Natural killer cell (primary cell): ENCODE results near the gene UTP20. TPM values are rescaled to one million over a fixed set of nuclear protein-coding genes. Genes with fewer than 3 reads are reported as not detected.
A peak's percentile ranks its signal among the peaks of the same experiment; 100 is the strongest.
"Not testable (repeated sequence)": the region's sequence is repeated elsewhere in the genome, so short reads cannot be mapped to it uniquely, and the experiment has no call there.

Source experiments
- ATAC-seq, 3 donors: fragments of 150-1000 bp in 2 of 3; fragments of 200-7000 bp in 1 of 3; cut with Tn5 transposase; 1 replicate in 1 of 3; 2 replicates in 2 of 3; pipeline ENCODE4 v1.10.0; 2021; ENCODE audit warnings: mild to moderate bottlenecking in 2 of 3, moderate library complexity in 2 of 3
- DNase-seq, 2 donors: peaks; one replicate each; pipeline versions ENCODE4 v3.0.0 to v3.0.0-alpha.2; 2013 to 2021; ENCODE audit warnings: mixed read lengths in 1 of 2
- H3K27ac ChIP-seq: one replicate; pipeline ENCODE4 v1.5.1; 2013; ENCODE audit warnings: mild to moderate bottlenecking, low read length
- H3K27me3 ChIP-seq: one replicate; pipeline ENCODE4 v1.6.1; 2013; ENCODE audit warnings: low read length; ENCODE audit not compliant: control insufficient read depth, insufficient read depth
- H3K36me3 ChIP-seq: one replicate; pipeline ENCODE4 v1.6.1; 2013; ENCODE audit warnings: low read length; ENCODE audit not compliant: control insufficient read depth, insufficient read depth
- H3K4me1 ChIP-seq: one replicate; pipeline ENCODE4 v1.6.1; 2013; ENCODE audit warnings: low read length; ENCODE audit not compliant: control insufficient read depth, insufficient read depth
- H3K4me3 ChIP-seq: one replicate; pipeline ENCODE4 v1.5.1; 2013; ENCODE audit warnings: low read length
- H3K9me3 ChIP-seq: one replicate; pipeline ENCODE4 v1.6.1; 2013; ENCODE audit warnings: low read length; ENCODE audit not compliant: control insufficient read depth, insufficient read depth
- H3K27ac Mint-ChIP-seq, 2 donors: one replicate each; pipeline ENCODE4 v1.8.0; 2022; ENCODE audit warnings: mild to moderate bottlenecking in 2 of 2, mixed read lengths in 2 of 2, moderate library complexity in 1 of 2
- H3K27me3 Mint-ChIP-seq, 2 donors: one replicate each; pipeline ENCODE4 v1.8.0; 2022; ENCODE audit warnings: low read depth in 2 of 2, mixed read lengths in 2 of 2
- H3K36me3 Mint-ChIP-seq: one replicate; pipeline ENCODE4 v1.8.0; 2022; ENCODE audit warnings: mixed read lengths
- H3K4me1 Mint-ChIP-seq, 2 donors: one replicate each; pipeline ENCODE4 v1.8.0; 2022; ENCODE audit warnings: mixed read lengths in 2 of 2
- H3K4me3 Mint-ChIP-seq: one replicate; pipeline ENCODE4 v1.8.0; 2022; ENCODE audit warnings: mild to moderate bottlenecking, moderate library complexity, mixed read lengths
- H3K9me3 Mint-ChIP-seq, 2 donors: one replicate each; pipeline ENCODE4 v1.8.0; 2022; ENCODE audit warnings: mixed read lengths in 2 of 2
- WGBS: methylation state at CpG from one replicate; pipeline ENCODE4 v1.1.7; 2013; ENCODE audit warnings: missing lambda C conversion rate; ENCODE audit not compliant: insufficient coverage; 5-methylcytosine and 5-hydroxymethylcytosine counted together
- intact Hi-C: fragments of 100-400 bp; cut with micrococcal nuclease; formaldehyde crosslinking; loops from one replicate; pipeline ENCODE4 v1.14.2; 2022
- total RNA-seq, 4 donors: library from RNA; stranded (reverse); fragments of 120-200 nt in 1 of 4; gene quantifications; one replicate each; pipeline versions ENCODE4 v1.2.3 to v1.2.4, GENCODE V29; 2013 to 2022
- TF ChIP-seq, protein P1 (sequence below): fragments of 200-600 bp; IDR thresholded peaks from one replicate; pipeline ENCODE4 v1.8.0; 2022; ENCODE audit warnings: antibody characterized with exemption

UTP20 gene
- total RNA-seq, 3 donors from 2014 or later (not counting 1 experiment from before 2014, with no cell fraction given): 7.1 to 10.2 (median 9.0) TPM

DNA sequence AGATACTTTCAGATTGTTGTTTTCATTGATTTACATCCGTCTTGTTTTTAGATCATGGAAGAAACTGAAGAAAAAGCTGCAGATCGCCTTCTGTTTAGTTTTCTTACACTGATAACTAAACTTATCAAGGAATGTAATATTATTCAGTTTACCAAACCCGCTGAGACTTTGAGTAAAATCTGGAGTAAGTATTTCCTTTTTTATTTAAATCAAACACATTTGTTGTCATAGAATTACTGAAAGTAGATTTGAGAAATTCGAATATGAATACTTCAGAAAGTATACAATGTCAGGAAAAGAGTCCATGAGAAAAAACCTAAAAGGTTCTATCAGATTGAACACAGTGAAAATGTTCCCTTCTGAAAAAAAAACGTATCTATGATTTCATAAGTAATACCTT lies 95.7 kb downstream of the UTP20 start:
- Histone ChIP-seq H3K9me3 (no peaks in the 10 kb centered on the region), H3K36me3 (peaks cover 56% of the 10 kb centered on the region), H3K27me3 (no peaks in the 10 kb centered on the region), H3K4me3 (no peak overlapping the region), H3K4me1 (no peaks in the 10 kb centered on the region), H3K27ac (no peak overlapping the region)
- no peak for ATAC-seq
- Mint-ChIP-seq H3K27ac (peak overlapping the region in 1 of 2 donors; percentile 52), H3K27me3 (no peaks in the 10 kb centered on the region), H3K36me3 (peaks cover 17% of the 10 kb centered on the region), H3K4me1 (no peaks in the 10 kb centered on the region), H3K4me3 (no peak overlapping the region), H3K9me3 (no peaks in the 10 kb centered on the region)
- intact Hi-C loops: no loop called here
- whole genome bisulfite sequencing: 54% methylated on average over 1 of the region's 5 CpGs
- DNase-seq: no peak
- TF ChIP-seq, protein P1, sequence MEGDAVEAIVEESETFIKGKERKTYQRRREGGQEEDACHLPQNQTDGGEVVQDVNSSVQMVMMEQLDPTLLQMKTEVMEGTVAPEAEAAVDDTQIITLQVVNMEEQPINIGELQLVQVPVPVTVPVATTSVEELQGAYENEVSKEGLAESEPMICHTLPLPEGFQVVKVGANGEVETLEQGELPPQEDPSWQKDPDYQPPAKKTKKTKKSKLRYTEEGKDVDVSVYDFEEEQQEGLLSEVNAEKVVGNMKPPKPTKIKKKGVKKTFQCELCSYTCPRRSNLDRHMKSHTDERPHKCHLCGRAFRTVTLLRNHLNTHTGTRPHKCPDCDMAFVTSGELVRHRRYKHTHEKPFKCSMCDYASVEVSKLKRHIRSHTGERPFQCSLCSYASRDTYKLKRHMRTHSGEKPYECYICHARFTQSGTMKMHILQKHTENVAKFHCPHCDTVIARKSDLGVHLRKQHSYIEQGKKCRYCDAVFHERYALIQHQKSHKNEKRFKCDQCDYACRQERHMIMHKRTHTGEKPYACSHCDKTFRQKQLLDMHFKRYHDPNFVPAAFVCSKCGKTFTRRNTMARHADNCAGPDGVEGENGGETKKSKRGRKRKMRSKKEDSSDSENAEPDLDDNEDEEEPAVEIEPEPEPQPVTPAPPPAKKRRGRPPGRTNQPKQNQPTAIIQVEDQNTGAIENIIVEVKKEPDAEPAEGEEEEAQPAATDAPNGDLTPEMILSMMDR: no peak

DNA sequence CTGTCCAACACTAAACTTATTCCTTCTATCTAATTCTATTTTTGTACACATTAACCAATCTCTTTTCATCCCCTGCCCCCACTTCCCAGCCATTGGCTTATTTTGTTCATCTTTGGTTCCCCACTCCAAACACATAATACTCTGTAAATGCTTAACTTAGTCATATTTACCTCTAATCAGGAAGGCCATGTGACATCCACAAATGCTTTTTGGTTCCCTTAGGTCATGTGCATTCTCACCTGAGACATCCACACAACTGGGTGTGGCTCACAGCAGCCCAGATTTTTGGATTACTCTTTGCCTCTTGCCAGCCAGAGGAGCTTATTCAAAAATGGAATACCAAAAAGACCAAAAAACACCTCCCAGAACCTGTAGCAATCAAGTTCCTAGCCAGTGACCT lies 99.2 kb downstream of the UTP20 start:
- DNase-seq: no peak
- intact Hi-C loops: no loop called here
- Histone ChIP-seq H3K4me3 (no peak overlapping the region), H3K27me3 (no peaks in the 10 kb centered on the region), H3K27ac (no peak overlapping the region), H3K4me1 (no peaks in the 10 kb centered on the region), H3K36me3 (peaks cover 52% of the 10 kb centered on the region), H3K9me3 (no peaks in the 10 kb centered on the region)
- H3K27me3 Mint-ChIP-seq: no peaks in the 10 kb centered on the region
- TF ChIP-seq, protein P1: no peak
- H3K36me3 Mint-ChIP-seq: peaks cover 17% of the 10 kb centered on the region
- no peak overlapping the region for H3K27ac Mint-ChIP-seq
- H3K4me1 Mint-ChIP-seq: no peaks in the 10 kb centered on the region
- ATAC-seq: no peak
- no peak overlapping the region for H3K4me3 Mint-ChIP-seq
- H3K9me3 Mint-ChIP-seq: no peaks in the 10 kb centered on the region

DNA sequence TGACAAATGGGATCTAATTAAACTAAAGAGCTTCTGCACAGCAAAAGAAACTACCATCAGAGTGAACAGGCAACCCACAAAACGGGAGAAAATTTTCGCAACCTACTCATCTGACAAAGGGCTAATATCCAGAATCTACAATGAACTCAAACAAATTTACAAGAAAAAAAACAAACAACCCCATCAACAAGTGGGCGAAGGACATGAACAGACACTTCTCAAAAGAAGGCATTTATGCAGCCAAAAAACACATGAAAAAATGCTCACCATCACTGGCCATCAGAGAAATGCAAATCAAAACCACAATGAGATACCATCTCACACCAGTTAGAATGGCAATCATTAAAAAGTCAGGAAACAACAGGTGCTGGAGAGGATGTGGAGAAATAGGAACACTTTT lies 111.3 kb downstream of the UTP20 start:
- H3K4me1 Mint-ChIP-seq, H3K4me3 Mint-ChIP-seq, H3K9me3 Mint-ChIP-seq, H3K9me3 ChIP-seq, H3K4me1 ChIP-seq, ATAC-seq, H3K27me3 ChIP-seq, intact Hi-C loops, H3K27me3 Mint-ChIP-seq, H3K27ac ChIP-seq, DNase-seq, H3K27ac Mint-ChIP-seq, H3K4me3 ChIP-seq: not testable (repeated sequence)
- H3K36me3 ChIP-seq: peaks cover 51% of the 10 kb centered on the region
- H3K36me3 Mint-ChIP-seq: peaks cover 18% of the 10 kb centered on the region
- WGBS: no CpG with 5 or more reads among the region's 3 CpGs

DNA sequence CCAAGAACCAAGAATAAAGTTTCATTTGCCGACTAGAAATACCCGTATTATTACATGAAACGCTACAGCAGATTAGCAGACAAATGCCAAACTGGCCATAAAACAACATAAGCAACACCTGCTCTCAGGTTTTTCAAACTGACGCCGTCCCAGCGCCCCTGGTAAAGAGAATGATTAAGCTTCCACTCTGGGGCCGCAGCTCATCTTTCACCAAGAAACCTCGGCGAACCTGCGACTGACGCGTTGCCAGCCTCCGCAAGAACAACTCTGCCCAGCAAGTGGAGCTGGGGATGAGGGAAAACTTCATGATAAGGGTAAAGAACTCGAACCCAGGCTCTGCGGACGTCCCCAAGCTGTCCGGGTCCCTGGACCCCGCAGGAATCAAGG lies 127.1 kb downstream of the UTP20 start:
- Mint-ChIP-seq H3K36me3 (no peaks in the 10 kb centered on the region), H3K27me3 (peaks cover 0 to under 1% of the 10 kb centered on the region in 2 donors), H3K4me3 (peak overlapping the region; percentile 98), H3K27ac (peak overlapping the region; percentile 93 to 95), H3K9me3 (no peaks in the 10 kb centered on the region), H3K4me1 (peaks cover 25 to 32% of the 10 kb centered on the region in 2 donors)
- TF ChIP-seq, protein P1: no peak
- peaks cover 2% of the 10 kb centered on the region for H3K27me3 ChIP-seq
- no peaks in the 10 kb centered on the region for H3K9me3 ChIP-seq
- intact Hi-C loops: loop anchor here (5.0 kb wide), 1 partner anchor 425 kb away; the partner anchor contains the start of gene GNPTAB
- DNase-seq (peak in 1 of 2 donors; percentile 46), ATAC-seq (peak; percentile 17 to 48 (median 29))
- H3K4me3 ChIP-seq: peak overlapping the region; percentile 78
- H3K27ac ChIP-seq: peak overlapping the region; percentile 95
- H3K36me3 ChIP-seq: no peaks in the 10 kb centered on the region
- WGBS: under 1% methylated on average over 18 of the region's 18 CpGs
- H3K4me1 ChIP-seq: peaks cover 18% of the 10 kb centered on the region
